ENCODE data around the gene MS4A8. TPM values are rescaled to one million over a fixed set of nuclear protein-coding genes. Genes with fewer than 3 reads are reported as not detected.
A peak's percentile ranks its signal among the peaks of the same experiment; 100 is the strongest.

MS4A8 gene
- total and polyA plus RNA-seq, 2 donors = 0.53 TPM; not detected in 1

GRCh38 chr11:60761436-60762190 is 62.2 kb downstream of the MS4A8 start:
- 63% methylated on average over 4 of the region's 4 CpGs for WGBS
- no peak overlapping the region for H3K4me3 ChIP-seq (ENCODE audit: low read depth, low read length)
- no peaks in the 10 kb centered on the region for H3K36me3 ChIP-seq (ENCODE audit: insufficient read depth)
- no peak for DNase-seq (ENCODE audit: extremely low spot score)
- H3K27ac ChIP-seq (ENCODE audit: low read depth) = no peak overlapping the region
- H3K4me1 ChIP-seq (ENCODE audit: insufficient read depth) = no peaks in the 10 kb centered on the region

GRCh38 chr11:60762851-60763691 is 63.7 kb downstream of the MS4A8 start:
- WGBS = 55% methylated on average over 11 of the region's 11 CpGs
- peak; percentile 37 for DNase-seq (ENCODE audit: extremely low spot score)

GRCh38 chr11:60763692-60764369 is 64.4 kb downstream of the MS4A8 start:
- H3K4me3 ChIP-seq (ENCODE audit: low read depth, low read length) = no peak overlapping the region
- no peaks in the 10 kb centered on the region for H3K36me3 ChIP-seq (ENCODE audit: insufficient read depth)
- DNase-seq (ENCODE audit: extremely low spot score) = no peak
- 80% methylated on average over 11 of the region's 11 CpGs for WGBS
- no peak overlapping the region for H3K27ac ChIP-seq (ENCODE audit: low read depth)
- H3K4me1 ChIP-seq (ENCODE audit: insufficient read depth) = no peaks in the 10 kb centered on the region

More at GRCh38 chr11:60762851-60763691, 63.7 kb downstream of the MS4A8 start:
- H3K27ac ChIP-seq (ENCODE audit: low read depth) = no peak overlapping the region
- no peak overlapping the region for H3K4me3 ChIP-seq (ENCODE audit: low read depth, low read length)
- H3K36me3 ChIP-seq (ENCODE audit: insufficient read depth) = no peaks in the 10 kb centered on the region
- no peaks in the 10 kb centered on the region for H3K4me1 ChIP-seq (ENCODE audit: insufficient read depth)

GRCh38 chr11:60764879-60765278 is 65.5 kb downstream of the MS4A8 start:
- DNase-seq (ENCODE audit: extremely low spot score) = no peak
- no peaks in the 10 kb centered on the region for H3K36me3 ChIP-seq (ENCODE audit: insufficient read depth)
- H3K4me3 ChIP-seq (ENCODE audit: low read depth, low read length) = no peak overlapping the region
- no peak overlapping the region for H3K27ac ChIP-seq (ENCODE audit: low read depth)
- 36% methylated on average over 1 of the region's 1 CpG for WGBS
- no peaks in the 10 kb centered on the region for H3K4me1 ChIP-seq (ENCODE audit: insufficient read depth)

GRCh38 chr11:60765355-60765754 is 65.9 kb downstream of the MS4A8 start:
- H3K4me1 ChIP-seq (ENCODE audit: insufficient read depth) = no peaks in the 10 kb centered on the region
- H3K4me3 ChIP-seq (ENCODE audit: low read depth, low read length) = no peak overlapping the region
- no peak for DNase-seq (ENCODE audit: extremely low spot score)
- 93% methylated on average over 5 of the region's 5 CpGs for WGBS
- no peaks in the 10 kb centered on the region for H3K36me3 ChIP-seq (ENCODE audit: insufficient read depth)
- H3K27ac ChIP-seq (ENCODE audit: low read depth) = no peak overlapping the region

Other genes with a start within 250 kb of the MS4A8 start
- 1.2 TPM for gene MS4A1, start 243.8 kb upstream of the MS4A8 start, total RNA-seq
- 0.27 TPM for gene MS4A1, start 243.8 kb upstream of the MS4A8 start, polyA plus RNA-seq
- not detected for gene MS4A12, start 206.8 kb upstream of the MS4A8 start, total RNA-seq
- not detected for gene MS4A12, start 206.8 kb upstream of the MS4A8 start, polyA plus RNA-seq
- not detected for gene MS4A13, start 184.2 kb upstream of the MS4A8 start, total RNA-seq
- gene MS4A13, start 184.2 kb upstream of the MS4A8 start, polyA plus RNA-seq = not detected
- gene MS4A18, start 25.1 kb downstream of the MS4A8 start, total RNA-seq = not detected
- not detected for gene MS4A18, start 25.1 kb downstream of the MS4A8 start, polyA plus RNA-seq
- not detected for gene MS4A15, start 57.3 kb downstream of the MS4A8 start, total RNA-seq
- gene MS4A15, start 57.3 kb downstream of the MS4A8 start, polyA plus RNA-seq = not detected
- not detected for gene MS4A10, start 85.7 kb downstream of the MS4A8 start, total RNA-seq
- not detected for gene MS4A10, start 85.7 kb downstream of the MS4A8 start, polyA plus RNA-seq
- gene CCDC86, start 142.5 kb downstream of the MS4A8 start, total RNA-seq = 4.5 TPM
- 23.4 TPM for gene CCDC86, start 142.5 kb downstream of the MS4A8 start, polyA plus RNA-seq
- 0.37 TPM for gene PTGDR2, start 156.3 kb downstream of the MS4A8 start, total RNA-seq
- 0.98 TPM for gene PTGDR2, start 156.3 kb downstream of the MS4A8 start, polyA plus RNA-seq
- gene ZP1, start 167.9 kb downstream of the MS4A8 start, total RNA-seq = not detected
- gene ZP1, start 167.9 kb downstream of the MS4A8 start, polyA plus RNA-seq = 0.35 TPM
- gene PRPF19, start 207.0 kb downstream of the MS4A8 start, total RNA-seq = 31.2 TPM
- 83.0 TPM for gene PRPF19, start 207.0 kb downstream of the MS4A8 start, polyA plus RNA-seq
- 32.9 TPM for gene TMEM109, start 214.5 kb downstream of the MS4A8 start, total RNA-seq
- gene TMEM109, start 214.5 kb downstream of the MS4A8 start, polyA plus RNA-seq = 183 TPM
- gene TMEM132A, start 224.8 kb downstream of the MS4A8 start, total RNA-seq = 14.0 TPM
- 7.5 TPM for gene TMEM132A, start 224.8 kb downstream of the MS4A8 start, polyA plus RNA-seq

Measured in urinary bladder (tissue), 4 donors.